Measurements from ENCODE around the gene NUB1. TPM values are rescaled to one million over a fixed set of nuclear protein-coding genes. Genes with fewer than 3 reads are reported as not detected.

NUB1 gene
- total RNA-seq, 1 donor from 2014 or later, result 41.5 TPM

- peaks cover 3% of the 10 kb centered on the region for H3K27me3 Mint-ChIP-seq (ENCODE audit: unreplicated experiment)
- DNase-seq (ENCODE audit: low spot score), result no peak
- H3K36me3 Mint-ChIP-seq (ENCODE audit: low read depth, unreplicated experiment), result peaks cover 27% of the 10 kb centered on the region
- H3K4me1 Mint-ChIP-seq (ENCODE audit: unreplicated experiment), result peaks cover 9% of the 10 kb centered on the region
- no peak overlapping the region for H3K4me3 Mint-ChIP-seq (ENCODE audit: unreplicated experiment)
- no peaks in the 10 kb centered on the region for H3K9me3 Mint-ChIP-seq (ENCODE audit: unreplicated experiment)
- no peak for TF ChIP-seq CTCF (IDR thresholded peaks at IDR 0.05; ENCODE audit: unreplicated experiment)
- no peak overlapping the region for H3K27ac Mint-ChIP-seq (ENCODE audit: unreplicated experiment)
Observed at GRCh38 chr7:151373599-151373998, 32.0 kb downstream of the NUB1 start.

- H3K9me3 Mint-ChIP-seq (ENCODE audit: unreplicated experiment), result no peaks in the 10 kb centered on the region
- no peak for DNase-seq (ENCODE audit: low spot score)
- TF ChIP-seq CTCF (IDR thresholded peaks at IDR 0.05; ENCODE audit: unreplicated experiment), result no peak
- peaks cover 6% of the 10 kb centered on the region for H3K27me3 Mint-ChIP-seq (ENCODE audit: unreplicated experiment)
- no peak overlapping the region for H3K4me3 Mint-ChIP-seq (ENCODE audit: unreplicated experiment)
- H3K36me3 Mint-ChIP-seq (ENCODE audit: low read depth, unreplicated experiment), result peaks cover 30% of the 10 kb centered on the region
- H3K4me1 Mint-ChIP-seq (ENCODE audit: unreplicated experiment), result peaks cover 9% of the 10 kb centered on the region
- no peak overlapping the region for H3K27ac Mint-ChIP-seq (ENCODE audit: unreplicated experiment)
Observed at GRCh38 chr7:151374139-151374538, 32.5 kb downstream of the NUB1 start.

GRCh38 chr7:151374726-151375125 is 33.1 kb downstream of the NUB1 start:
- peaks cover 34% of the 10 kb centered on the region for H3K36me3 Mint-ChIP-seq (ENCODE audit: low read depth, unreplicated experiment)
- no peak for TF ChIP-seq CTCF (IDR thresholded peaks at IDR 0.05; ENCODE audit: unreplicated experiment)
- H3K27me3 Mint-ChIP-seq (ENCODE audit: unreplicated experiment), result peaks cover 8% of the 10 kb centered on the region
- no peak overlapping the region for H3K4me3 Mint-ChIP-seq (ENCODE audit: unreplicated experiment)
- no peak overlapping the region for H3K27ac Mint-ChIP-seq (ENCODE audit: unreplicated experiment)
- H3K9me3 Mint-ChIP-seq (ENCODE audit: unreplicated experiment), result no peaks in the 10 kb centered on the region
- peaks cover 9% of the 10 kb centered on the region for H3K4me1 Mint-ChIP-seq (ENCODE audit: unreplicated experiment)
- no peak for DNase-seq (ENCODE audit: low spot score)

GRCh38 chr7:151375530-151376217 is 34.1 kb downstream of the NUB1 start:
- Mint-ChIP-seq H3K27me3 (ENCODE audit: unreplicated experiment) (peaks cover 8% of the 10 kb centered on the region), H3K4me1 (ENCODE audit: unreplicated experiment) (peaks cover 9% of the 10 kb centered on the region), H3K36me3 (ENCODE audit: low read depth, unreplicated experiment) (peaks cover 34% of the 10 kb centered on the region), H3K4me3 (ENCODE audit: unreplicated experiment) (no peak overlapping the region), H3K9me3 (ENCODE audit: unreplicated experiment) (no peaks in the 10 kb centered on the region), H3K27ac (ENCODE audit: unreplicated experiment) (no peak overlapping the region)
- no peak for DNase-seq (ENCODE audit: low spot score)
- no peak for TF ChIP-seq CTCF (IDR thresholded peaks at IDR 0.05; ENCODE audit: unreplicated experiment)

- no peaks in the 10 kb centered on the region for H3K9me3 Mint-ChIP-seq (ENCODE audit: unreplicated experiment)
- H3K36me3 Mint-ChIP-seq (ENCODE audit: low read depth, unreplicated experiment), result peaks cover 34% of the 10 kb centered on the region
- H3K27ac Mint-ChIP-seq (ENCODE audit: unreplicated experiment), result no peak overlapping the region
- peaks cover 11% of the 10 kb centered on the region for H3K27me3 Mint-ChIP-seq (ENCODE audit: unreplicated experiment)
- no peak for DNase-seq (ENCODE audit: low spot score)
- peaks cover 9% of the 10 kb centered on the region for H3K4me1 Mint-ChIP-seq (ENCODE audit: unreplicated experiment)
- no peak overlapping the region for H3K4me3 Mint-ChIP-seq (ENCODE audit: unreplicated experiment)
- no peak for TF ChIP-seq CTCF (IDR thresholded peaks at IDR 0.05; ENCODE audit: unreplicated experiment)
Observed at GRCh38 chr7:151376218-151376902, 34.7 kb downstream of the NUB1 start.

Measured in endothelial cell (in vitro differentiated cells).